GM23338 (cell line): ENCODE measurements around the gene LIAS. TPM values are rescaled to one million over a fixed set of nuclear protein-coding genes. Genes with fewer than 3 reads are reported as not detected.
"Not testable (repeated sequence)": the region's sequence is repeated elsewhere in the genome, so short reads cannot be mapped to it uniquely, and the experiment has no call there.

Source experiments
- ATAC-seq: fragments of 200-7000 bp; cut with Tn5 transposase; 3 replicates; pipeline ENCODE4 v1.9.1; 2020
- DNase-seq: peaks from one replicate; pipeline ENCODE4 v3.0.0-alpha.2; 2015; ENCODE audit warnings: low spot score
- H2AFZ ChIP-seq: fragments of 200-600 bp; sonication (generic); 2 replicates; pipeline ENCODE4 v1.8.0; 2016; ENCODE audit warnings: antibody characterized with exemption, mild to moderate bottlenecking, moderate library complexity
- H3F3A ChIP-seq: fragments of 200-600 bp; sonication (generic); replicated peaks from 2 replicates; pipeline ENCODE4 v1.8.0; 2017; ENCODE audit warnings: antibody characterized with exemption, mixed run types, low read depth
- H3K27ac ChIP-seq: fragments of 200-600 bp; sonication (generic); 2 replicates; pipeline ENCODE4 v1.6.1; 2016; ENCODE audit warnings: low read depth
- H3K27me3 ChIP-seq: fragments of 200-600 bp; sonication (generic); 2 replicates; pipeline ENCODE4 v1.8.0; 2016; ENCODE audit warnings: mild to moderate bottlenecking, mixed run types, moderate library complexity; ENCODE audit not compliant: insufficient read depth
- H3K36me3 ChIP-seq: fragments of 200-600 bp; sonication (generic); 2 replicates; pipeline ENCODE4 v1.8.0; 2016; ENCODE audit warnings: mild to moderate bottlenecking; ENCODE audit not compliant: insufficient read depth
- H3K4me1 ChIP-seq: fragments of 200-600 bp; sonication (generic); 2 replicates; pipeline ENCODE4 v1.8.0; 2016; ENCODE audit warnings: mild to moderate bottlenecking, moderate library complexity; ENCODE audit not compliant: insufficient read depth
- H3K4me2 ChIP-seq: fragments of 200-600 bp; sonication (generic); 2 replicates; pipeline ENCODE4 v1.7.1; 2017; ENCODE audit warnings: mixed run types
- H3K4me3 ChIP-seq: fragments of 200-600 bp; sonication (generic); 2 replicates; pipeline ENCODE4 v1.6.1; 2016; ENCODE audit warnings: mixed run types
- H3K79me2 ChIP-seq: fragments of 200-600 bp; sonication (generic); replicated peaks from 2 replicates; pipeline ENCODE4 v1.8.0; 2017; ENCODE audit warnings: mild to moderate bottlenecking; ENCODE audit not compliant: insufficient read depth
- H3K9me2 ChIP-seq: fragments of 200-600 bp; sonication (generic); 2 replicates; pipeline ENCODE4 v1.8.0; 2017; ENCODE audit not compliant: insufficient read depth
- H4K20me1 ChIP-seq: fragments of 200-600 bp; sonication (generic); replicated peaks from 2 replicates; pipeline ENCODE4 v1.8.0; 2017; ENCODE audit warnings: mild to moderate bottlenecking; ENCODE audit not compliant: insufficient read depth
- H3K27ac Mint-ChIP-seq: 2 replicates; pipeline ENCODE4 v1.8.0; 2020; ENCODE audit warnings: inconsistent platforms, mild to moderate bottlenecking, moderate library complexity, mixed read lengths
- H3K27me3 Mint-ChIP-seq: 3 replicates; pipeline ENCODE4 v1.8.0; 2022; ENCODE audit warnings: low read depth, mild to moderate bottlenecking, moderate library complexity, mixed read lengths, inconsistent platforms; ENCODE audit not compliant: insufficient read depth, poor library complexity
- H3K36me3 Mint-ChIP-seq: 3 replicates; pipeline ENCODE4 v1.8.0; 2021; ENCODE audit warnings: low read depth, mild to moderate bottlenecking, inconsistent platforms, moderate library complexity, mixed read lengths
- H3K4me1 Mint-ChIP-seq: 3 replicates; pipeline ENCODE4 v1.8.0; 2020; ENCODE audit warnings: mild to moderate bottlenecking, inconsistent platforms, mixed read lengths
- H3K4me3 Mint-ChIP-seq: 3 replicates; pipeline ENCODE4 v1.8.0; 2021; ENCODE audit warnings: moderate library complexity, mild to moderate bottlenecking, inconsistent platforms, mixed read lengths
- H3K9me3 Mint-ChIP-seq: 3 replicates; pipeline ENCODE4 v1.8.0; 2020; ENCODE audit warnings: moderate library complexity, mild to moderate bottlenecking, inconsistent platforms, mixed read lengths
- EZH2phosphoT487 ChIP-seq: fragments of 200-600 bp; sonication (generic); IDR thresholded peaks from one replicate; pipeline ENCODE4 v1.8.1; 2018; ENCODE audit warnings: antibody characterized with exemption; ENCODE audit not compliant: unreplicated experiment
- NANOG ChIP-seq: IDR thresholded peaks from 2 replicates; pipeline ENCODE4 v1.6.1; 2016; ENCODE audit warnings: antibody characterized with exemption, borderline replicate concordance
- POLR2AphosphoS5 ChIP-seq: IDR thresholded peaks from 2 replicates; pipeline ENCODE4 v1.6.1; 2016; ENCODE audit warnings: antibody characterized with exemption, low read depth
- REST ChIP-seq: IDR thresholded peaks from one replicate; pipeline ENCODE4 v1.6.1; 2018; ENCODE audit warnings: antibody characterized with exemption; ENCODE audit not compliant: unreplicated experiment
- STAT1 ChIP-seq: IDR thresholded peaks from one replicate; pipeline ENCODE4 v1.6.1; 2016; ENCODE audit warnings: antibody characterized with exemption; ENCODE audit not compliant: unreplicated experiment
- ZNF114 ChIP-seq: fragments of 250-450 bp; sonication (Bioruptor Pico); IDR thresholded peaks from 2 replicates; pipeline ENCODE4 v1.5.0; 2020; ENCODE audit warnings: mild to moderate bottlenecking, moderate library complexity
- ZNF331 ChIP-seq: fragments of 250-450 bp; sonication (Bioruptor Pico); IDR thresholded peaks from 2 replicates; pipeline ENCODE4 v1.5.0; 2020; ENCODE audit warnings: low read depth, mild to moderate bottlenecking, moderate library complexity
- polyA plus RNA-seq: library from polyadenylated mRNA; unstranded; fragments of >200 nt; fragmentation: Nextera tagmentation; extraction: Ambion mirVana; gene quantifications from 2 replicates; pipeline ENCODE4 v1.2.1, GENCODE V29; 2016
- total RNA-seq: library from RNA; depleted of rRNA; stranded (reverse); fragments of >200 nt; shearing (Covaris generic); gene quantifications from 2 replicates; pipeline ENCODE4 v1.2.3, GENCODE V29; 2014
- TF ChIP-seq, protein P1 (sequence below): IDR thresholded peaks from 2 replicates; pipeline ENCODE4 v1.6.1; 2016; ENCODE audit warnings: antibody characterized with exemption
- TF ChIP-seq, protein P2 (sequence below), 2 experiments: fragments of 200-600 bp in 1 of 2; sonication (generic) in 1 of 2; conservative IDR thresholded peaks; 2 replicates each; pipeline versions ENCODE4 v1.5.1 to v1.6.1; 2016 to 2017; ENCODE audit warnings: antibody characterized with exemption in 2 of 2, low read depth in 2 of 2, mild to moderate bottlenecking in 2 of 2, moderate library complexity in 1 of 2

The LIAS gene
- total and polyA plus RNA-seq, 2 experiments from 2014 or later, result 17.5 to 18.7 TPM

DNA sequence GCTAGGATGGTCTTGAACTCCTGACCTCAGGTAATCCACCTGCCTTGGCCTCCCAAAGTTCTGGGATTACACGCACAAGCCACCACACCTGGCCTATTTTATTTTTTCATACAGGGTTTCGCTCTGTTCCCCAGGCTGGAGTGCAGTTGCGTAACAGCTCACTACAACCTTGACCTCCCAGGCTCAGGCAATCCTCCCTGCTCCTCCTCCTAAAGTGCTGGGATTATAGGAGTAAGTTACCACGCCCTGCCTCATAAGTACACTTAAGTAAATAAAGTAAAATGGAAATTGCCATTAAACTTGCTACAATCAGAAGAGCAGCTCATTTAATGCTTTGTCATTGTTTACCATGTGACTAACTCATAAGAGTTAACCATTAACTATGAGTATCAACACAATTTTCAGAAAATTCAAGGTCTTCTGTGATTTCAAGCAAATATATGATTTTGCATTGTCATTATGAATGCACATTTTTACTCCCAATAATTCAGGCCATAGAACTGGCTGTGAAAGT is 56.1 kb downstream of the LIAS start:
- peak overlapping the region; percentile 95 for H3K27ac Mint-ChIP-seq

DNA sequence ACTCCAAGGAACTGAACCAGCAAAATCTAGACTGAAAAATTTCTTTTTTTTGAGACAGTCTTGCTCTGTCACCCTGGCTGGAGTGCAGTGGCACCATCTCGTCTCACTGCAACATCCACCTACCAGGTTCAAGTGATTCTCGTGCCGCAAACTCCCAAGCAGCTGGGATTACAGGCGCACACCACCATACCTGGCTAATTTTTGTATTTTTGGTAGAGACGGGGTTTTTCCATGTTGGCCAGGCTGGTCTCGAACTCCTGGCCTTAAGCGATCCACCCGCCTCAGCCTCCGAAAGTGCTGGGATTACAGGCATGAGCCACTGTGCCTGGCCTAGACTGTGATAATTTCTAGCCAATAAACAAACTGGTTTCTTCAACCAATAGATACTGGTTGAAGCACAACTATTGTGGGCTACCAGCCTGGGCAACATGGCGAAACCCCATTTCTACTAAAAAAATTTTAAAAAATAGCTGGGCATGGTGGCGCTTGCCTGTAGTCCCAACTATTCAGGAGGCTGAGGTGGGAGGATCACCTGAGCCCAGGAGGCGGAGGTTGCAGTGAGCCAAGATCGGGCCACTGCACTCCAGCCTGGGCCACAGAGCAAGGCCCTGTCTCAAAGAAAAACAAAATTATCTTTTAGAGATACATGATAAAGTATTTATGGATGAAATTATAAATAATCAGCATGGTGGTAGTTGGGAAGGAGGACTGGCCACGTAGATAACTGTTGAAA is 57.0 kb downstream of the LIAS start:
- H3K4me2 ChIP-seq, H3K4me3 Mint-ChIP-seq, ATAC-seq, H3F3A ChIP-seq, H3K27ac Mint-ChIP-seq, DNase-seq, H3K4me3 ChIP-seq, H3K27me3 ChIP-seq, H3K27ac ChIP-seq, H3K9me2 ChIP-seq, H3K4me1 ChIP-seq, H2AFZ ChIP-seq, H3K27me3 Mint-ChIP-seq, H3K4me1 Mint-ChIP-seq, H4K20me1 ChIP-seq, H3K9me3 Mint-ChIP-seq: not testable (repeated sequence)
- peaks cover 18% of the 10 kb centered on the region for H3K36me3 ChIP-seq
- H3K79me2 ChIP-seq, result peaks cover 33% of the 10 kb centered on the region
- peaks cover 43% of the 10 kb centered on the region; the same call in 2 of the 3 replicates for H3K36me3 Mint-ChIP-seq

More for the DNA sequence above, 56.1 kb downstream of the LIAS start:
- no peak overlapping the region for H3K4me3 Mint-ChIP-seq
- Histone ChIP-seq H3K4me3 (no peak overlapping the region), H3K9me2 (no peaks in the 10 kb centered on the region), H2AFZ (no peak overlapping the region), H3F3A (0 out of 2 replicates have a peak, but pooled peaks cover under 1% of the 10 kb centered on the region), H4K20me1 (no peaks in the 10 kb centered on the region), H3K27me3 (no peaks in the 10 kb centered on the region), H3K36me3 (peaks cover 21% of the 10 kb centered on the region), H3K4me1 (no peaks in the 10 kb centered on the region), H3K4me2 (no peak overlapping the region), H3K27ac (no peak overlapping the region), H3K79me2 (peaks cover 24% of the 10 kb centered on the region)
- no peaks in the 10 kb centered on the region for H3K9me3 Mint-ChIP-seq
- H3K4me1 Mint-ChIP-seq, result no peaks in the 10 kb centered on the region
- DNase-seq, result no peak
- H3K27me3 Mint-ChIP-seq, result no peaks in the 10 kb centered on the region
- ATAC-seq, result no peak
- TF ChIP-seq, protein P1, sequence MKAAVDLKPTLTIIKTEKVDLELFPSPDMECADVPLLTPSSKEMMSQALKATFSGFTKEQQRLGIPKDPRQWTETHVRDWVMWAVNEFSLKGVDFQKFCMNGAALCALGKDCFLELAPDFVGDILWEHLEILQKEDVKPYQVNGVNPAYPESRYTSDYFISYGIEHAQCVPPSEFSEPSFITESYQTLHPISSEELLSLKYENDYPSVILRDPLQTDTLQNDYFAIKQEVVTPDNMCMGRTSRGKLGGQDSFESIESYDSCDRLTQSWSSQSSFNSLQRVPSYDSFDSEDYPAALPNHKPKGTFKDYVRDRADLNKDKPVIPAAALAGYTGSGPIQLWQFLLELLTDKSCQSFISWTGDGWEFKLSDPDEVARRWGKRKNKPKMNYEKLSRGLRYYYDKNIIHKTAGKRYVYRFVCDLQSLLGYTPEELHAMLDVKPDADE, result no peak
- TF ChIP-seq ZNF331 (CRISPR knock-in tag) (no peak), POLR2AphosphoS5 (no peak)
- peaks cover 50% of the 10 kb centered on the region; the same call in 2 of the 3 replicates for H3K36me3 Mint-ChIP-seq

DNA sequence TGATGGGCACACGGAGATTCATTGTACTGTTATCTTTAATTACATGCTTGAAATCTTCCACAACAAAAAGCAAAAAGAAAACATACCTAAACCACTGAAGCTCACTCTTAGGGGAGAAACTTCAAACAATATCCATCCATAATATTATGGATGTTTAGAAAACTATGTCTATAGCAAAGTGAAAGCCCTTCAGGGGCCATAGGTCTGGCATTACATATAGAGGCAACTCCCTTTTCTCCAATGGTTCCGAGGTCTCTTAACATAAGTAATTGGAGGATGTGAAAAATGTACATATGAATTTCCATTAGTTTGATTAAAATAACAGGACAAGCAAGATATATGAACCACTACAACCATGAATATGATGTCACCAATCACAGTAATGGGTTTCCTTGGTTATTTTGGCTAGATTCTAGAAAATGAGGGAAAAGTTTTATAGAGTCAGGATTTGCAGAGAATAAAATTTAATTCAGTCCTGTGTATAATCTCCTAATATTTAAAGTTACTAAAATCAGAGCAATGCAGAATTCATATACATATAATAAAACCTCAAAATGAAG is 57.6 kb downstream of the LIAS start:
- no peak overlapping the region for H3K27ac Mint-ChIP-seq
- TF ChIP-seq POLR2AphosphoS5 (no peak), NANOG (no peak), STAT1 (no peak), ZNF331 (CRISPR knock-in tag) (no peak), ZNF114 (CRISPR knock-in tag) (no peak), REST (no peak), EZH2phosphoT487 (no peak)
- TF ChIP-seq, protein P1, result no peak
- TF ChIP-seq, protein P2, sequence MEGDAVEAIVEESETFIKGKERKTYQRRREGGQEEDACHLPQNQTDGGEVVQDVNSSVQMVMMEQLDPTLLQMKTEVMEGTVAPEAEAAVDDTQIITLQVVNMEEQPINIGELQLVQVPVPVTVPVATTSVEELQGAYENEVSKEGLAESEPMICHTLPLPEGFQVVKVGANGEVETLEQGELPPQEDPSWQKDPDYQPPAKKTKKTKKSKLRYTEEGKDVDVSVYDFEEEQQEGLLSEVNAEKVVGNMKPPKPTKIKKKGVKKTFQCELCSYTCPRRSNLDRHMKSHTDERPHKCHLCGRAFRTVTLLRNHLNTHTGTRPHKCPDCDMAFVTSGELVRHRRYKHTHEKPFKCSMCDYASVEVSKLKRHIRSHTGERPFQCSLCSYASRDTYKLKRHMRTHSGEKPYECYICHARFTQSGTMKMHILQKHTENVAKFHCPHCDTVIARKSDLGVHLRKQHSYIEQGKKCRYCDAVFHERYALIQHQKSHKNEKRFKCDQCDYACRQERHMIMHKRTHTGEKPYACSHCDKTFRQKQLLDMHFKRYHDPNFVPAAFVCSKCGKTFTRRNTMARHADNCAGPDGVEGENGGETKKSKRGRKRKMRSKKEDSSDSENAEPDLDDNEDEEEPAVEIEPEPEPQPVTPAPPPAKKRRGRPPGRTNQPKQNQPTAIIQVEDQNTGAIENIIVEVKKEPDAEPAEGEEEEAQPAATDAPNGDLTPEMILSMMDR (conservative IDR thresholded peaks at IDR 0.05; ENCODE audit: low read depth in 2 of 2), result no peak

More for the DNA sequence above, 57.6 kb downstream of the LIAS start:
- DNase-seq, result no peak
- 0 out of 2 replicates have a peak, but pooled peaks cover 3% of the 10 kb centered on the region for H3F3A ChIP-seq
- H3K36me3 Mint-ChIP-seq, result peaks cover 43% of the 10 kb centered on the region; the same call in 2 of the 3 replicates
- no peaks in the 10 kb centered on the region for H3K9me2 ChIP-seq
- no peak overlapping the region for H2AFZ ChIP-seq
- H3K4me3 Mint-ChIP-seq, result no peak overlapping the region
- no peaks in the 10 kb centered on the region for H3K4me1 Mint-ChIP-seq
- no peaks in the 10 kb centered on the region for H3K27me3 ChIP-seq
- no peak overlapping the region for H3K27ac ChIP-seq
- H3K36me3 ChIP-seq, result peaks cover 18% of the 10 kb centered on the region
- peaks cover 40% of the 10 kb centered on the region for H3K79me2 ChIP-seq
- H4K20me1 ChIP-seq, result peaks cover 6% of the 10 kb centered on the region; the same call in 1 of the 2 replicates
- no peak overlapping the region for H3K4me2 ChIP-seq
- H3K4me3 ChIP-seq, result no peak overlapping the region
- no peaks in the 10 kb centered on the region for H3K9me3 Mint-ChIP-seq
- H3K4me1 ChIP-seq, result no peaks in the 10 kb centered on the region
- H3K27me3 Mint-ChIP-seq, result no peaks in the 10 kb centered on the region
- ATAC-seq, result no peak
